GM19193 (cell line): ENCODE data around the gene VPS13C.

Source experiments
- POLR2A ChIP-seq: IDR thresholded peaks from 4 replicates; pipeline ENCODE4 v1.6.1; 2011; ENCODE audit not compliant: insufficient read depth, insufficient read length; ENCODE audit errors: extremely low read depth

VPS13C gene

DNA sequence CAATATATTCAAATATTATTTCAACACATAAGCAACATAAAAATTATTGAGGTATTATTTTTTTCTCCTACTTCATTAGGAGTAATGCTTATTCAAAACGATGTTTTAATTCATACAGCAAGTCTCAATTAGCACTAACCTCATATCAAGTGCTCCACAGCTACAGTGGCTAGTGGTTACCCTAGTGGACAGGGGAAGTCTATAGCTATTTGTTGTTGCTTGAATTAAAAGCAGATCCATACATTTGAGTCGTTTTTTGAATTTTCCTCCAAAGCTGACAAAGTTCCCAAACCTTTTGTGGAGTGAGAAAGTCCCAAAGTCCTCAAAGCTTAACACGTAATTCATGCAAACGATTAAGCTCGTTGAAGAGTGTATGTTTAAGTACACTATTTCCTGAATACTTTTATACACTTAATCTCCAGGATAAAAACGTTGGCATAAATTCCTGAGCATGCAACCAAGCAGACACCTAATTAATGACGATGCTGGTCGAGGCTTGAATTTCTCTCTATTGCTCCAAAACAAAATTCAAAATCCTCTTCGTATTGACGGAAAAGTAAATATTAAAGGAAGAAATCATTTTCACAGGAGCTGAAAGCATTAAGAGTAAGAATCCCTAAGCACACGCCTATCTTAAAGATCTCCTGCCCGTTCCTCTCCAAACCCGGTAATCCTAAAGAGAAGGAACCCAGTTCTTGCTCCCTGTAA lies 985 bp downstream of the VPS13C start:
- TF ChIP-seq POLR2A = no peak

GRCh38 chr15:62058327-62059028 lies 1.8 kb downstream of the VPS13C start:
- no peak for TF ChIP-seq POLR2A

- TF ChIP-seq POLR2A = no peak
Measured at GRCh38 chr15:62057341-62057980, 2.8 kb downstream of the VPS13C start.

- TF ChIP-seq POLR2A = no peak
Measured at GRCh38 chr15:62054979-62055378, 5.3 kb downstream of the VPS13C start.

- TF ChIP-seq POLR2A = no peak
Measured at GRCh38 chr15:62053439-62054085, 6.7 kb downstream of the VPS13C start.

- no peak for TF ChIP-seq POLR2A
Measured at GRCh38 chr15:62052713-62053112, 7.5 kb downstream of the VPS13C start.

GRCh38 chr15:62051166-62051565 lies 9.1 kb downstream of the VPS13C start:
- TF ChIP-seq POLR2A = no peak

GRCh38 chr15:62050115-62050514 lies 10.1 kb downstream of the VPS13C start:
- no peak for TF ChIP-seq POLR2A

- no peak for TF ChIP-seq POLR2A
Measured at GRCh38 chr15:62047282-62047827, 12.9 kb downstream of the VPS13C start.

- TF ChIP-seq POLR2A = no peak
Measured at GRCh38 chr15:62046078-62046743, 14.0 kb downstream of the VPS13C start.

DNA sequence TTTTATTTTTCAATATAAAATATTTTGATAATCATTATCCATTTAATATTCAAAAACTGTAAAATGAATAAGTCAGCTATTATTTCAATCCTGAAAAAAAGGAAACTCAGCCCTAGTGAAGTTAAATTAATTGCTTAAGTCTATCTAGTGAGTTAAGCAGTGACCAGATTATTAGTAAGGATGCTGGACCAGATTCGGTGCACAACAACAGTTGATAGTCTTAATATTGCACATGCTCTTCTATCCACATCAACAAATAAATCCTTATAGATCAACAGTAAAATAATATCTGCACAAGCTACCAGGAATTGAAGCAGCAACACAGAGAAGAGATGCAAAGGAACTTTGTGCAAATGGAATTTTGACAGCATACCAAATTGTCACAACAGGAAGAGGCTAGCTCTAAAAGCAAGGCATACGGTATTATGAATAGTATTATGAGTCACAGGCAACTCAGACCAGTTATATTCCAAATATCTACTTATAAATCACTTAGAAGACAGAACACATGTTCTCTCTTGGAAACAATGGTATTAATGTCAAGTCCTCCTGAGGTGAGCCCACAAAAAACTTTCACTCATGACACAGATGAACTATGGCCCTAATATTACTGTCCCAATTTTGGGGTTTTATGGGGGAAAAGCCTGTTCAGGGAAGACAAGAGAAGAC lies 24.9 kb downstream of the VPS13C start:
- no peak for TF ChIP-seq POLR2A

- no peak for TF ChIP-seq POLR2A
Measured at GRCh38 chr15:62027916-62028315, 32.3 kb downstream of the VPS13C start.

GRCh38 chr15:62027263-62027565 lies 33.0 kb downstream of the VPS13C start:
- TF ChIP-seq POLR2A = no peak
